ENCODE data around the gene PRRC1. TPM values are rescaled to one million over a fixed set of nuclear protein-coding genes. Genes with fewer than 3 reads are reported as not detected.

Gene PRRC1
- 10 to 100 TPM; 42.9 to 51.0 TPM for total RNA-seq

GRCh38 chr5:127517480-127518318 lies at the start of gene PRRC1:
Gene PRRC1, plus strand, starts transcription at chr5:127517640. Its CDS starts 5,840 bp downstream, at chr5:127523480.
- H3K27me3 Mint-ChIP-seq (ENCODE audit: low read depth) = peaks cover 3% of the 10 kb centered on the region
- H3K36me3 Mint-ChIP-seq (ENCODE audit: insufficient read depth in 2 of 2) = peaks cover 17 to 28% of the 10 kb centered on the region in 2 donors
- peak; percentile 97 to 99 for ATAC-seq (replicated peaks in 1 of 2)

GRCh38 chr5:127471211-127471610 lies 46.2 kb upstream of the PRRC1 start:
- ATAC-seq (replicated peaks in 1 of 2) = no peak
- H3K27ac Mint-ChIP-seq = no peak overlapping the region
- H3K36me3 Mint-ChIP-seq (ENCODE audit: insufficient read depth in 2 of 2) = no peaks in the 10 kb centered on the region
- no peak overlapping the region for H3K4me3 Mint-ChIP-seq
- no peaks in the 10 kb centered on the region for H3K9me3 Mint-ChIP-seq
- no peak for DNase-seq
- H3K27me3 Mint-ChIP-seq (ENCODE audit: low read depth) = peaks cover 24% of the 10 kb centered on the region
- H3K4me1 Mint-ChIP-seq (ENCODE audit: low read depth) = no peaks in the 10 kb centered on the region

More at GRCh38 chr5:127517480-127518318, at the start of gene PRRC1:
- Mint-ChIP-seq H3K4me3 (peak within 1 kb of the TSS; percentile 87 to 88), H3K27ac (peak within 1 kb of the TSS; percentile 79), H3K9me3 (peaks cover 4 to 10% of the 10 kb centered on the region in 2 donors), H3K4me1 (ENCODE audit: low read depth) (peaks cover 32% of the 10 kb centered on the region)
- peak; percentile 80 to 84 for DNase-seq

DNA sequence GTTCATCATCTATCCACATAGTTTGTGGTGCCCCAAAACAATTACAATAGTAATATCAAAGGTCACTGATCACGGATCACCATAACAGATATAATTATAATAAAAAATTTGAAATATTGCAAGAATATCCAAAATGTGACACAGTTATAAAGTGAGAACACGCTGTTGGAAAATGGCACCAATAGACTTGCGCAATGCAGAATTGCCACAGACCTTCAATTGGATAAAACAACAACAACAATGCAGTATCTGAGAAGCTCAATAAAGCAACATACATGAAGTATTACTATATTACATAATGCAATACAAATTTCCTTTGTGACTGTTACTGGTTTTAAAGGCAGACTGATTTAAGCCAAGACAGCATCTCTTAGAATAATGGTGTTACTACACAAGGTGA lies 44.7 kb upstream of the PRRC1 start:
- Mint-ChIP-seq H3K27ac (no peak overlapping the region), H3K27me3 (ENCODE audit: low read depth) (peaks cover 24% of the 10 kb centered on the region), H3K9me3 (no peaks in the 10 kb centered on the region), H3K4me1 (ENCODE audit: low read depth) (no peaks in the 10 kb centered on the region), H3K4me3 (no peak overlapping the region), H3K36me3 (ENCODE audit: insufficient read depth in 2 of 2) (no peaks in the 10 kb centered on the region)
- no peak for DNase-seq
- ATAC-seq (replicated peaks in 1 of 2) = no peak

DNA sequence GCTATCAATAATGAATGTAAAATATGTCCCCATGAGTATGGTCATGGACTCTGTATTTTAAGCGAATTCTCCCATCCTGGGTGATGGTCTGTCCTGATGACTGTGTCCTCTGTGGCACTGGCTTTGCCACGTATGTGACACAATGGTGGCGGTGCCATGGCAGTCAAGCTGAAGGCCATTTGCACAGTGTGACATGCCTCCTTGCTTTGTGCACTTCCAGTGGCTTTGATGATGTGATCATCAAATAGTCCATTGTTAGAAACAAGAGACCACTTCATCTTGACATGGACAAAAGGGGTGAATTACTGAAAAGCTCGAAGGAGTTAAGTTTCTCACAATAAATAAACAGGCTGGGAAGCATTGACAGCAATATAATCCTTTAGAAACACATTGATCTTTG lies 31.0 kb upstream of the PRRC1 start:
- H3K4me1 Mint-ChIP-seq (ENCODE audit: low read depth) = no peaks in the 10 kb centered on the region
- H3K4me3 Mint-ChIP-seq = no peak overlapping the region
- no peak for DNase-seq
- H3K27ac Mint-ChIP-seq = no peak overlapping the region
- no peaks in the 10 kb centered on the region for H3K27me3 Mint-ChIP-seq (ENCODE audit: low read depth)
- H3K9me3 Mint-ChIP-seq = no peaks in the 10 kb centered on the region
- ATAC-seq (replicated peaks in 1 of 2) = no peak
- no peaks in the 10 kb centered on the region for H3K36me3 Mint-ChIP-seq (ENCODE audit: insufficient read depth in 2 of 2)

GRCh38 chr5:127492854-127493738 lies 24.3 kb upstream of the PRRC1 start:
- DNase-seq = no peak
- Mint-ChIP-seq H3K36me3 (ENCODE audit: insufficient read depth in 2 of 2) (no peaks in the 10 kb centered on the region), H3K9me3 (no peaks in the 10 kb centered on the region), H3K27ac (peak overlapping the region; percentile 14), H3K27me3 (ENCODE audit: low read depth) (peaks cover 12% of the 10 kb centered on the region), H3K4me3 (no peak overlapping the region), H3K4me1 (ENCODE audit: low read depth) (no peaks in the 10 kb centered on the region)
- ATAC-seq (replicated peaks in 1 of 2) = peak; percentile 26 to 31

DNA sequence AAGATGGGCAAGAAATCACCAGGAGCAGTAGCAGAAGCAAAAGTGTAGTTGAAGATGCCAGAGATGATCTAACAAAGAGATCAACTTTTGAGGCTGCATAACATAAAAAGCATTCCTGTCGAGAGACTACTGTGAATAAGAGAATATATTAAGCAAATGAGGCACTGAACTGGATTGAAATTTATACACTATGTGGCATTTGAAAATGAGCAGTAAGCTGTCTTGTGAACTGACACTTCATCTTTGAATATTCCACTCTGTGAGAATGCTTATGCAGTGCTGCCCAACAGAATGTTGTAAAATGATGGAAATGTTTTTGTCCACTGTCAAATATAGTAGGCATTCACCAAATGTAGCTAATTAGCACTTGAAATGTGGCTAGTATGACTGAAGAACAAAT lies 18.9 kb upstream of the PRRC1 start:
- H3K27ac Mint-ChIP-seq = no peak overlapping the region
- ATAC-seq (replicated peaks in 1 of 2) (no peak), DNase-seq (no peak)
- H3K36me3 Mint-ChIP-seq (ENCODE audit: insufficient read depth in 2 of 2) = no peaks in the 10 kb centered on the region
- no peaks in the 10 kb centered on the region for H3K4me1 Mint-ChIP-seq (ENCODE audit: low read depth)
- H3K4me3 Mint-ChIP-seq = no peak overlapping the region
- peaks cover 7% of the 10 kb centered on the region for H3K27me3 Mint-ChIP-seq (ENCODE audit: low read depth)
- no peaks in the 10 kb centered on the region for H3K9me3 Mint-ChIP-seq

- Mint-ChIP-seq H3K4me3 (no peak overlapping the region), H3K36me3 (ENCODE audit: insufficient read depth in 2 of 2) (no peaks in the 10 kb centered on the region), H3K27ac (no peak overlapping the region), H3K27me3 (ENCODE audit: low read depth) (peaks cover under 1% of the 10 kb centered on the region), H3K9me3 (no peaks in the 10 kb centered on the region), H3K4me1 (ENCODE audit: low read depth) (no peaks in the 10 kb centered on the region)
- ATAC-seq (replicated peaks in 1 of 2) = no peak
- no peak for DNase-seq
Observed at GRCh38 chr5:127505905-127506304, 11.5 kb upstream of the PRRC1 start.

- H3K36me3 Mint-ChIP-seq (ENCODE audit: insufficient read depth in 2 of 2) = no peaks in the 10 kb centered on the region
- H3K4me1 Mint-ChIP-seq (ENCODE audit: low read depth) = no peaks in the 10 kb centered on the region
- H3K9me3 Mint-ChIP-seq = no peaks in the 10 kb centered on the region
- peaks cover 7% of the 10 kb centered on the region for H3K27me3 Mint-ChIP-seq (ENCODE audit: low read depth)
- H3K27ac Mint-ChIP-seq = no peak overlapping the region
- H3K4me3 Mint-ChIP-seq = no peak overlapping the region
- ATAC-seq (replicated peaks in 1 of 2) (no peak), DNase-seq (no peak)
Observed at GRCh38 chr5:127506616-127507015, 10.8 kb upstream of the PRRC1 start.

DNA sequence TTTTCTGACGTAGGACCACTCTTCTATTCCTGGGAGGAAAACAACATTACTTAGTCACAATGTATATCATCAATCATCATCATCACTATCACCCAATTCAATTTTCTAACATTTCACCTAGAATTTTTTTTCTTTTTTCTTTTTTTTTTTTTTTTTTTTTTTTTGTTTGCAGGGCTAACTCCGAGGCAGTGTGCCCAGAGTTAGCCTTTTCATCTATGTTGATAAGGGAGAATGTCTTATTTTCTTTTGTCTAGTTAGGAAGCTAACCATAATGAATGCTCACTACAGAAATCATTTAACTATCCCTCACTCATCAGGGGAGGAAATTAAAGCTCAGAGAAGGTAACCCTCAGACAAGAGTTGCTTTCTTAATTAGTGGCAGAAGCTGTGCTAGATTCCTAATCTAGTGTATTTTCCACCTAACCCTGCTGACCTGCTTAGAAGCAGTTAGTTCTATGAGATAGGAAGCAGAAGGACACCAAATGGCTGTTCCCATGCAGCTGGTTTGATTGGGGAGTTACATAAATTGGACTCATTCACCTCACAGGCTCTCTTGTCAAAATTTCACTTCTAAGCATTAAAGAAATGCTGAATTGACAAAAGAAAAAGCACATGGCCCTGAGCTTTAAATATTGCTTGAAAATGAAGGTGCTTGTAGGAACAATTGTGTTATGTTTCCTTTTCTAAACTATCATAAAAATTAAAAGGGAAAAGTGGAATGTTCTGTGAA lies 8.6 kb upstream of the PRRC1 start:
- no peaks in the 10 kb centered on the region for H3K36me3 Mint-ChIP-seq (ENCODE audit: insufficient read depth in 2 of 2)
- ATAC-seq (replicated peaks in 1 of 2) (no peak), DNase-seq (no peak)
- peaks cover 18% of the 10 kb centered on the region for H3K27me3 Mint-ChIP-seq (ENCODE audit: low read depth)
- no peak overlapping the region for H3K4me3 Mint-ChIP-seq
- H3K4me1 Mint-ChIP-seq (ENCODE audit: low read depth) = no peaks in the 10 kb centered on the region
- H3K27ac Mint-ChIP-seq = no peak overlapping the region
- no peaks in the 10 kb centered on the region for H3K9me3 Mint-ChIP-seq

DNA sequence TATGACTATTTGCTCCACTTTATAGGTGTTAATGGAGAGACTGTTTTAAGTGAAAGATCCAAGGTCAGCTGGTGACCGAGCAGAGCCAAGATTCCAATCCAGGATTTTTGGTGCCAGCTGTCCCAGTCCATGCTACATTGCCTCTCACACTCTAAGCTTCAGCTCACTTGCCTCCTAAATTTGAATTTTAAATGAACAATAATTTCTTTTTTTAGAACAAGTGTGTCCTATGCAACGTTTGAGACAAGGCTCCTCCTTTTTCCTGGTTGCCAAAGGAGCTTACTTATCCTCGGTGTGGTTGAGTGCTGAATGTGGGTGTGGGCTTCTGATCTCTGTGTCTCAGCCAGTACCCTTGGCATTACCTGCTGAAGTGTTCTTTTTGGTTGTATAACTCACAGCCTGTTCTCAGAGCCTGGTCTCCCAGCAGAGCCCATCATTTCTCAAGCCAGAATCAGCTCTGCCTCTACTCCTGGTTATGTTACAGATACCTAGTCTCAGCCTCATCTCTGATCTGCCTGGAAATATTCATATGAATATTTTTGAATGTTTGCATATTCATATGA lies 4.0 kb upstream of the PRRC1 start:
- no peaks in the 10 kb centered on the region for H3K9me3 Mint-ChIP-seq
- no peak for DNase-seq
- H3K4me3 Mint-ChIP-seq = no peak overlapping the region
- peaks cover 18% of the 10 kb centered on the region for H3K27me3 Mint-ChIP-seq (ENCODE audit: low read depth)
- no peak overlapping the region for H3K27ac Mint-ChIP-seq
- H3K4me1 Mint-ChIP-seq (ENCODE audit: low read depth) = peaks cover 4% of the 10 kb centered on the region
- no peak for ATAC-seq (replicated peaks in 1 of 2)
- H3K36me3 Mint-ChIP-seq (ENCODE audit: insufficient read depth in 2 of 2) = peaks cover 0 to 2% of the 10 kb centered on the region in 2 donors

- ATAC-seq (replicated peaks in 1 of 2) = no peak
- Mint-ChIP-seq H3K36me3 (ENCODE audit: insufficient read depth in 2 of 2) (peaks cover 3 to 5% of the 10 kb centered on the region in 2 donors), H3K4me3 (no peak overlapping the region), H3K4me1 (ENCODE audit: low read depth) (peaks cover 17% of the 10 kb centered on the region), H3K27ac (no peak overlapping the region), H3K27me3 (ENCODE audit: low read depth) (peaks cover 18% of the 10 kb centered on the region), H3K9me3 (no peaks in the 10 kb centered on the region)
- no peak for DNase-seq
Observed at GRCh38 chr5:127514816-127515215, 2.6 kb upstream of the PRRC1 start.

- peaks cover 0 to 3% of the 10 kb centered on the region in 2 donors for H3K9me3 Mint-ChIP-seq
- no peak overlapping the region for H3K27ac Mint-ChIP-seq
- H3K4me3 Mint-ChIP-seq = no peak overlapping the region
- peaks cover 8 to 13% of the 10 kb centered on the region in 2 donors for H3K36me3 Mint-ChIP-seq (ENCODE audit: insufficient read depth in 2 of 2)
- DNase-seq (no peak), ATAC-seq (replicated peaks in 1 of 2) (no peak)
- peaks cover 18% of the 10 kb centered on the region for H3K27me3 Mint-ChIP-seq (ENCODE audit: low read depth)
- H3K4me1 Mint-ChIP-seq (ENCODE audit: low read depth) = peaks cover 20% of the 10 kb centered on the region
Observed at GRCh38 chr5:127515693-127516440, 1.6 kb upstream of the PRRC1 start.

All from activated T-cell treated with anti-CD3 and anti-CD28 coated beads, Interleukin-2, amount 50 U/mL, for 72 hours (primary cell).